K562 (cell line): ENCODE results near the gene GRID2IP. TPM values are rescaled to one million over a fixed set of nuclear protein-coding genes. Genes with fewer than 3 reads are reported as not detected.

Source experiments
- CXXC5 ChIP-seq: fragments of 250-450 bp; sonication (Bioruptor Pico); IDR thresholded peaks from 2 replicates; pipeline ENCODE4 v1.8.0; 2022; ENCODE audit warnings: inconsistent platforms, mild to moderate bottlenecking, moderate library complexity
- ETS2 ChIP-seq: IDR thresholded peaks from 2 replicates; pipeline ENCODE4 v1.6.1; 2016; ENCODE audit warnings: borderline replicate concordance, missing genetic modification characterization, mild to moderate bottlenecking, moderate library complexity, missing compliant biosample characterization; ENCODE audit not compliant: poor library complexity, severe bottlenecking
- HNRNPUL1 ChIP-seq: fragments of 200-400 bp; formaldehyde crosslinking; IDR thresholded peaks from 2 replicates; pipeline ENCODE4 v1.6.1; 2017; ENCODE audit warnings: low read length
- JUND ChIP-seq, 2 experiments: IDR thresholded peaks; 2 replicates in 1 of 2; 3 replicates in 1 of 2; pipeline ENCODE4 v1.6.1; 2011; ENCODE audit warnings: borderline replicate concordance in 2 of 2, low read depth in 2 of 2, low read length in 2 of 2, improper control_type of control experiment in 1 of 2, missing biosample characterization in 1 of 2, missing genetic modification characterization in 1 of 2, missing genetic modification reagents in 1 of 2
- MEF2D ChIP-seq: conservative IDR thresholded peaks from 2 replicates; pipeline ENCODE4 v1.6.1; 2016; ENCODE audit warnings: low read depth, missing genetic modification characterization, missing compliant biosample characterization
- MXI1 ChIP-seq: IDR thresholded peaks from 2 replicates; pipeline ENCODE4 v1.6.1; 2011; ENCODE audit warnings: low read depth, mild to moderate bottlenecking, improper control_type of control experiment, low read length
- NFIC ChIP-seq: fragments of 450-650 bp; IDR thresholded peaks from 2 replicates; pipeline ENCODE4 v1.6.1; 2017; ENCODE audit warnings: mild to moderate bottlenecking, inconsistent platforms
- PCBP1 ChIP-seq: fragments of 200-400 bp; formaldehyde crosslinking; IDR thresholded peaks from 2 replicates; pipeline ENCODE4 v1.6.1; 2018; ENCODE audit warnings: mild to moderate bottlenecking, low read depth, low read length; ENCODE audit not compliant: poor library complexity, severe bottlenecking
- PHF20 ChIP-seq: fragments of 450-650 bp; IDR thresholded peaks from 2 replicates; pipeline ENCODE4 v1.6.1; 2018; ENCODE audit not compliant: partially characterized antibody
- RCOR1 ChIP-seq, 2 experiments: IDR thresholded peaks; 2 replicates each; pipeline ENCODE4 v1.6.1; 2012; ENCODE audit warnings: low read depth in 2 of 2, low read length in 2 of 2, borderline replicate concordance in 1 of 2, improper control_type of control experiment in 1 of 2
- SP1 ChIP-seq: sonication (generic); formaldehyde crosslinking; IDR thresholded peaks from 2 replicates; pipeline ENCODE4 v1.8.1; 2022; ENCODE audit warnings: mild to moderate bottlenecking, missing genetic modification reagents
- STAG1 ChIP-seq: sonication (generic); formaldehyde crosslinking; IDR thresholded peaks from 2 replicates; pipeline ENCODE4 v1.5.0; 2020; ENCODE audit warnings: missing genetic modification reagents, borderline replicate concordance
- TGIF2 ChIP-seq: sonication (generic); formaldehyde crosslinking; IDR thresholded peaks from 2 replicates; pipeline ENCODE4 v1.8.1; 2022; ENCODE audit warnings: mild to moderate bottlenecking, missing genetic modification reagents, moderate library complexity
- TOE1 ChIP-seq, 2 experiments: fragments of 450-650 bp in 1 of 2; sonication (generic) in 1 of 2; formaldehyde crosslinking in 1 of 2; IDR thresholded peaks; 2 replicates each; pipeline versions ENCODE4 v1.7.1 to v1.8.0; 2016 to 2022; ENCODE audit warnings: borderline replicate concordance in 2 of 2, mild to moderate bottlenecking in 2 of 2, antibody characterized with exemption in 1 of 2, inconsistent platforms in 1 of 2, low read depth in 1 of 2, missing genetic modification reagents in 1 of 2, moderate library complexity in 1 of 2
- WHSC1 ChIP-seq: IDR thresholded peaks from one replicate; pipeline ENCODE4 v1.6.1; 2012; ENCODE audit warnings: low read length, control low read depth, inconsistent platforms
- ZFP36 ChIP-seq: fragments of 150-350 bp; IDR thresholded peaks from 2 replicates; pipeline ENCODE4 v1.6.1; 2018; ENCODE audit warnings: low read length, low read depth; ENCODE audit not compliant: partially characterized antibody
- ZNF75A ChIP-seq: fragments of 450-650 bp; formaldehyde crosslinking; IDR thresholded peaks from 2 replicates; pipeline ENCODE4 v1.4.0; 2020; ENCODE audit warnings: mild to moderate bottlenecking
- polyA plus RNA-seq, 8 experiments: library from polyadenylated mRNA; depleted of rRNA in 4 of 8; stranded (reverse) in 5 of 8; unstranded in 3 of 8; fragments of >200 nt; fragmentation: Nextera tagmentation in 2 of 8; fragmentation: Illumina TruSeq in 1 of 8; extraction: Ambion mirVana in 2 of 8; extraction: Trizol in 1 of 8; gene quantifications; 2 replicates each; pipeline versions ENCODE4 v1.2.1 to v1.2.3, GENCODE V29; 2011 to 2014; ENCODE audit warnings: inconsistent platforms in 1 of 8, missing spikeins in 1 of 8
- total RNA-seq, 7 experiments: library from RNA; depleted of rRNA in 6 of 7; stranded (reverse); fragments of >200 nt in 6 of 7; fragmentation: Illumina TruSeq in 2 of 7; extraction: Trizol in 2 of 7; gene quantifications; 2 replicates each; pipeline versions ENCODE4 v1.2.1 to v1.2.3, GENCODE V29; 2011 to 2021; ENCODE audit warnings: low replicate concordance in 1 of 7
- TF ChIP-seq, protein P1 (sequence below): fragments of 250-450 bp; sonication (Bioruptor Pico); IDR thresholded peaks from 2 replicates; pipeline ENCODE4 v1.8.0; 2021; ENCODE audit warnings: mild to moderate bottlenecking, moderate library complexity
- TF ChIP-seq, protein P2 (sequence below): fragments of 450-650 bp; formaldehyde crosslinking; IDR thresholded peaks from 2 replicates; pipeline ENCODE4 v1.4.0; 2020; ENCODE audit warnings: mild to moderate bottlenecking, mixed read lengths
- TF ChIP-seq, protein P3 (sequence below): IDR thresholded peaks from 2 replicates; pipeline ENCODE4 v1.6.1; 2012; ENCODE audit warnings: low read depth, low read length, improper control_type of control experiment, borderline replicate concordance
- TF ChIP-seq, protein P4 (sequence below): sonication (generic); formaldehyde crosslinking; IDR thresholded peaks from 2 replicates; pipeline ENCODE4 v1.8.0; 2022; ENCODE audit warnings: mild to moderate bottlenecking, missing genetic modification reagents

Gene GRID2IP
- total and polyA plus RNA-seq, 9 of the 15 experiments (the other 6 are each of a cell fraction or from before 2014, with no cell fraction given), result not detected

DNA sequence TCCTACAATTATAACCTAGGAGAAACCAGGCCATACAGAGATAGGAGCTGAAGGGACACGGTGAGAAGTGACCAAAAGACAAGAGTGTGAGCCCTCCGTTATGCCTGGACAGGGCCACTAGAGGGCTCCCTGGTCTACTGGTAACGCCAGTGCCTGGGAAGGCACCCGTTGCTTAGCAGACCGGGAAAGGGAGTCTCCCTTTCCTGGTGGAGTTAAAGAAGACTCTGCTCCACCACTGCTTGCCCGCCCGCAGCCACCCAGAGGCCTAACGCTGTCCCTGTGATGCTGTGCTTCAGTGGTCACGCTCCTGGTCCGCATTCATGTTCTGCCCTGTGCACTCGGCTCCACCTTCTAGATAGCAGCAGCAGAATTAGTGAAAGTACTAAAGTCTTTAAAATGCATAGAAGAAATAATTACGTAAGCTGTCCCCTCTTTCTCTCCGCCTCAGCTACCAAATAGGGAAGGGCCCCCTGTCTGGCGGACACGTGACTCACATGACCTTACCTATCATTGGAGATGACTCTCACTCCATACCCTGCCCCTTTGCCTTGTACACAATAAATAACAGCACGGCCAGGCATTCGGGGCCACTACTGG is 34.8 kb downstream of the GRID2IP start (continued):
- TF ChIP-seq TOE1 (IDR thresholded peaks at IDR 0.05; ENCODE audit: borderline replicate concordance) (0 out of 2 replicates have a peak, but pooled peaks have one; percentile 33), TOE1 (CRISPR knock-in tag; IDR thresholded peaks at IDR 0.05; ENCODE audit: borderline replicate concordance, low read depth) (no peak), MEF2D (no peak), ZFP36 (no peak), WHSC1 (no peak), NFIC (no peak), ZNF75A (CRISPR knock-in tag) (no peak), TGIF2 (CRISPR knock-in tag) (no peak), JUND (IDR thresholded peaks at IDR 0.05; ENCODE audit: borderline replicate concordance, low read depth, low read length) (peak; percentile 37; the same call in 1 of the 2 replicates), JUND (tag; IDR thresholded peaks at IDR 0.05; ENCODE audit: borderline replicate concordance, low read depth, low read length) (0 out of 3 replicates have a peak, but pooled peaks have one; percentile 12), PCBP1 (no peak), STAG1 (CRISPR knock-in tag) (peak; percentile 67), MXI1 (no peak), RCOR1 (IDR thresholded peaks at IDR 0.05; ENCODE audit: borderline replicate concordance in 1 of 2, low read depth in 2 of 2, low read length in 2 of 2) (0 out of 4 replicates have a peak, but pooled peaks of 1 of the 2 experiments have one; percentile 7), SP1 (no peak), PHF20 (no peak), CXXC5 (CRISPR knock-in tag) (peak; percentile 24; the same call in 1 of the 2 replicates), HNRNPUL1 (no peak), ETS2 (tag) (no peak)
- TF ChIP-seq, protein P1, sequence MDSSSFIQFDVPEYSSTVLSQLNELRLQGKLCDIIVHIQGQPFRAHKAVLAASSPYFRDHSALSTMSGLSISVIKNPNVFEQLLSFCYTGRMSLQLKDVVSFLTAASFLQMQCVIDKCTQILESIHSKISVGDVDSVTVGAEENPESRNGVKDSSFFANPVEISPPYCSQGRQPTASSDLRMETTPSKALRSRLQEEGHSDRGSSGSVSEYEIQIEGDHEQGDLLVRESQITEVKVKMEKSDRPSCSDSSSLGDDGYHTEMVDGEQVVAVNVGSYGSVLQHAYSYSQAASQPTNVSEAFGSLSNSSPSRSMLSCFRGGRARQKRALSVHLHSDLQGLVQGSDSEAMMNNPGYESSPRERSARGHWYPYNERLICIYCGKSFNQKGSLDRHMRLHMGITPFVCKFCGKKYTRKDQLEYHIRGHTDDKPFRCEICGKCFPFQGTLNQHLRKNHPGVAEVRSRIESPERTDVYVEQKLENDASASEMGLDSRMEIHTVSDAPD (CRISPR knock-in tag), result no peak
- TF ChIP-seq, protein P2, sequence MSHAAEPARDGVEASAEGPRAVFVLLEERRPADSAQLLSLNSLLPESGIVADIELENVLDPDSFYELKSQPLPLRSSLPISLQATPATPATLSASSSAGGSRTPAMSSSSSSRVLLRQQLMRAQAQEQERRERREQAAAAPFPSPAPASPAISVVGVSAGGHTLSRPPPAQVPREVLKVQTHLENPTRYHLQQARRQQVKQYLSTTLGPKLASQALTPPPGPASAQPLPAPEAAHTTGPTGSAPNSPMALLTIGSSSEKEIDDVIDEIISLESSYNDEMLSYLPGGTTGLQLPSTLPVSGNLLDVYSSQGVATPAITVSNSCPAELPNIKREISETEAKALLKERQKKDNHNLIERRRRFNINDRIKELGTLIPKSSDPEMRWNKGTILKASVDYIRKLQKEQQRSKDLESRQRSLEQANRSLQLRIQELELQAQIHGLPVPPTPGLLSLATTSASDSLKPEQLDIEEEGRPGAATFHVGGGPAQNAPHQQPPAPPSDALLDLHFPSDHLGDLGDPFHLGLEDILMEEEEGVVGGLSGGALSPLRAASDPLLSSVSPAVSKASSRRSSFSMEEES (CRISPR knock-in tag), result peak; percentile 51; the same call in 1 of the 2 replicates
- TF ChIP-seq, protein P3, sequence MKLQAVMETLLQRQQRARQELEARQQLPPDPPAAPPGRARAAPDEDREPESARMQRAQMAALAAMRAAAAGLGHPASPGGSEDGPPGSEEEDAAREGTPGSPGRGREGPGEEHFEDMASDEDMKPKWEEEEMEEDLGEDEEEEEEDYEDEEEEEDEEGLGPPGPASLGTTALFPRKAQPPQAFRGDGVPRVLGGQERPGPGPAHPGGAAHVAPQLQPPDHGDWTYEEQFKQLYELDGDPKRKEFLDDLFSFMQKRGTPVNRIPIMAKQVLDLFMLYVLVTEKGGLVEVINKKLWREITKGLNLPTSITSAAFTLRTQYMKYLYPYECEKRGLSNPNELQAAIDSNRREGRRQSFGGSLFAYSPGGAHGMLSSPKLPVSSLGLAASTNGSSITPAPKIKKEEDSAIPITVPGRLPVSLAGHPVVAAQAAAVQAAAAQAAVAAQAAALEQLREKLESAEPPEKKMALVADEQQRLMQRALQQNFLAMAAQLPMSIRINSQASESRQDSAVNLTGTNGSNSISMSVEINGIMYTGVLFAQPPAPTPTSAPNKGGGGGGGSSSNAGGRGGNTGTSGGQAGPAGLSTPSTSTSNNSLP, result no peak
- TF ChIP-seq, protein P4, sequence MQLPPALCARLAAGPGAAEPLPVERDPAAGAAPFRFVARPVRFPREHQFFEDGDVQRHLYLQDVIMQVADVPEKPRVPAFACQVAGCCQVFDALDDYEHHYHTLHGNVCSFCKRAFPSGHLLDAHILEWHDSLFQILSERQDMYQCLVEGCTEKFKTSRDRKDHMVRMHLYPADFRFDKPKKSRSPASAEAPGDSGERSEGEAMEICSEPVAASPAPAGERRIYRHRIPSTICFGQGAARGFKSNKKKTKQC (CRISPR knock-in tag), result no peak
